ENCODE measurements around the gene QKI.

Gene QKI

GRCh38 chr6:163390770-163391169, 23.7 kb upstream of the QKI start:
- TF ChIP-seq USF1 (IDR thresholded peaks at IDR 0.05): no peak
- TF ChIP-seq NFIC (IDR thresholded peaks at IDR 0.05): no peak
- TF ChIP-seq MAX (IDR thresholded peaks at IDR 0.05): no peak
- TF ChIP-seq EGR1 (IDR thresholded peaks at IDR 0.05): no peak
- TF ChIP-seq, protein P1, sequence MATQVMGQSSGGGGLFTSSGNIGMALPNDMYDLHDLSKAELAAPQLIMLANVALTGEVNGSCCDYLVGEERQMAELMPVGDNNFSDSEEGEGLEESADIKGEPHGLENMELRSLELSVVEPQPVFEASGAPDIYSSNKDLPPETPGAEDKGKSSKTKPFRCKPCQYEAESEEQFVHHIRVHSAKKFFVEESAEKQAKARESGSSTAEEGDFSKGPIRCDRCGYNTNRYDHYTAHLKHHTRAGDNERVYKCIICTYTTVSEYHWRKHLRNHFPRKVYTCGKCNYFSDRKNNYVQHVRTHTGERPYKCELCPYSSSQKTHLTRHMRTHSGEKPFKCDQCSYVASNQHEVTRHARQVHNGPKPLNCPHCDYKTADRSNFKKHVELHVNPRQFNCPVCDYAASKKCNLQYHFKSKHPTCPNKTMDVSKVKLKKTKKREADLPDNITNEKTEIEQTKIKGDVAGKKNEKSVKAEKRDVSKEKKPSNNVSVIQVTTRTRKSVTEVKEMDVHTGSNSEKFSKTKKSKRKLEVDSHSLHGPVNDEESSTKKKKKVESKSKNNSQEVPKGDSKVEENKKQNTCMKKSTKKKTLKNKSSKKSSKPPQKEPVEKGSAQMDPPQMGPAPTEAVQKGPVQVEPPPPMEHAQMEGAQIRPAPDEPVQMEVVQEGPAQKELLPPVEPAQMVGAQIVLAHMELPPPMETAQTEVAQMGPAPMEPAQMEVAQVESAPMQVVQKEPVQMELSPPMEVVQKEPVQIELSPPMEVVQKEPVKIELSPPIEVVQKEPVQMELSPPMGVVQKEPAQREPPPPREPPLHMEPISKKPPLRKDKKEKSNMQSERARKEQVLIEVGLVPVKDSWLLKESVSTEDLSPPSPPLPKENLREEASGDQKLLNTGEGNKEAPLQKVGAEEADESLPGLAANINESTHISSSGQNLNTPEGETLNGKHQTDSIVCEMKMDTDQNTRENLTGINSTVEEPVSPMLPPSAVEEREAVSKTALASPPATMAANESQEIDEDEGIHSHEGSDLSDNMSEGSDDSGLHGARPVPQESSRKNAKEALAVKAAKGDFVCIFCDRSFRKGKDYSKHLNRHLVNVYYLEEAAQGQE (IDR thresholded peaks at IDR 0.05; ENCODE audit: low read depth): no peak
- no peak for TF ChIP-seq RAD21 (IDR thresholded peaks at IDR 0.05; ENCODE audit: low read depth)
- no peak for TF ChIP-seq CEBPB (IDR thresholded peaks at IDR 0.05)
- TF ChIP-seq TEAD4 (IDR thresholded peaks at IDR 0.05): no peak
- no peak for TF ChIP-seq TAF1 (IDR thresholded peaks at IDR 0.05; ENCODE audit: low read depth)
- TF ChIP-seq ZBTB7A (IDR thresholded peaks at IDR 0.05; ENCODE audit: low read depth): no peak
- TF ChIP-seq YY1 (IDR thresholded peaks at IDR 0.05; ENCODE audit: low read depth): no peak
- no peak for TF ChIP-seq TCF12 (IDR thresholded peaks at IDR 0.05; ENCODE audit: low read depth)
- no peak for TF ChIP-seq EP300 (IDR thresholded peaks at IDR 0.05; ENCODE audit: borderline replicate concordance)
- no peak for TF ChIP-seq CREB1 (IDR thresholded peaks at IDR 0.05; ENCODE audit: low read depth)
- TF ChIP-seq FOXM1 (IDR thresholded peaks at IDR 0.05; ENCODE audit: borderline replicate concordance, low read depth): no peak

DNA sequence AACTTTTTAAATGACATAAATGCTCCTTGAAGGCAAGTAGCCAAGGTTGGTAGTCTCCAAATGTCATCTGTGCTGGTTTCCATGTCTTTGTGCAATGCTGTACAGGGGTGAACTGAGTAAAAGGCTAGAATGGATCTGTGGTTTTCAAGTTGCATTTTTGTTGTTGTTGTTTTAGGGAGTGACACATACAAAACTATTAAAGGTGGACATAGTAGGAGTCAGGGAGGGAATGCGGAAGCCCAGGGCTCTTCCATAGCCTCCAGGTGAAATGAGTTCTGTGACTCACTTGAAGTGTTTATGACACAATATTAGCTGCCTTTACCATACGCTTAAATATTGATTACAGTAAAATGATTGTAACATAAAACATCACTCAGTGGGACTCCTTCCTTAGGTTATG, 22.5 kb upstream of the QKI start:
- no peak for TF ChIP-seq ZBTB7A (IDR thresholded peaks at IDR 0.05; ENCODE audit: low read depth)
- no peak for TF ChIP-seq TCF12 (IDR thresholded peaks at IDR 0.05; ENCODE audit: low read depth)
- TF ChIP-seq NFIC (IDR thresholded peaks at IDR 0.05): no peak
- no peak for TF ChIP-seq MAX (IDR thresholded peaks at IDR 0.05)
- TF ChIP-seq FOXM1 (IDR thresholded peaks at IDR 0.05; ENCODE audit: borderline replicate concordance, low read depth): no peak
- no peak for TF ChIP-seq YY1 (IDR thresholded peaks at IDR 0.05; ENCODE audit: low read depth)
- no peak for TF ChIP-seq USF1 (IDR thresholded peaks at IDR 0.05)
- TF ChIP-seq RAD21 (IDR thresholded peaks at IDR 0.05; ENCODE audit: low read depth): no peak
- TF ChIP-seq, protein P1 (IDR thresholded peaks at IDR 0.05; ENCODE audit: low read depth): no peak
- no peak for TF ChIP-seq EP300 (IDR thresholded peaks at IDR 0.05; ENCODE audit: borderline replicate concordance)
- TF ChIP-seq CEBPB (IDR thresholded peaks at IDR 0.05): no peak
- no peak for TF ChIP-seq TEAD4 (IDR thresholded peaks at IDR 0.05)
- TF ChIP-seq CREB1 (IDR thresholded peaks at IDR 0.05; ENCODE audit: low read depth): no peak
- TF ChIP-seq TAF1 (IDR thresholded peaks at IDR 0.05; ENCODE audit: low read depth): no peak
- no peak for TF ChIP-seq EGR1 (IDR thresholded peaks at IDR 0.05)

- TF ChIP-seq EP300 (IDR thresholded peaks at IDR 0.05; ENCODE audit: borderline replicate concordance): no peak
- no peak for TF ChIP-seq USF1 (IDR thresholded peaks at IDR 0.05)
- no peak for TF ChIP-seq YY1 (IDR thresholded peaks at IDR 0.05; ENCODE audit: low read depth)
- TF ChIP-seq MAX (IDR thresholded peaks at IDR 0.05): no peak
- no peak for TF ChIP-seq RAD21 (IDR thresholded peaks at IDR 0.05; ENCODE audit: low read depth)
- no peak for TF ChIP-seq ZBTB7A (IDR thresholded peaks at IDR 0.05; ENCODE audit: low read depth)
- no peak for TF ChIP-seq FOXM1 (IDR thresholded peaks at IDR 0.05; ENCODE audit: borderline replicate concordance, low read depth)
- TF ChIP-seq CEBPB (IDR thresholded peaks at IDR 0.05): no peak
- TF ChIP-seq EGR1 (IDR thresholded peaks at IDR 0.05): no peak
Observed at GRCh38 chr6:163392533-163392932, 22.0 kb upstream of the QKI start.

DNA sequence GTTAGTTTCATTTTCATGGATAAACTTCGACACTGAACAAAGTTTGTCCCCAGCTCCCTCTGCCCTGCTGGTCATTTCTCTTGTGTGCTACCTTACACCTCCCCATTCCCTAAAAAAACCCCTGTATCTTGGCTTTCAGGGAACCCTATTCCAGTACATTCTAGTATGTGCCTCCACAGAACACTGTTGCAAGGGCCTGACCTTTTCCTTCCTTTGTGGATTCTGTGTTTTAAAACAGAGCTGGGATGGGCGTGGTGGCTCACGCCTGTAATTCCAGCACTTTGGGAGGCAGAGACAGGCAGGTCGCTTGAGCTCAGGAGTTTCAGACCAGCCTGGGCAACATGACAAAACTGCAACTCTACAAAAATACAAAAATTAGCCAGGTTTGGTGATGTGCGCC, 20.6 kb upstream of the QKI start:
- TF ChIP-seq EP300 (IDR thresholded peaks at IDR 0.05; ENCODE audit: borderline replicate concordance) (no peak), RAD21 (IDR thresholded peaks at IDR 0.05; ENCODE audit: low read depth) (no peak), CREB1 (IDR thresholded peaks at IDR 0.05; ENCODE audit: low read depth) (no peak)
- TF ChIP-seq, protein P1 (IDR thresholded peaks at IDR 0.05; ENCODE audit: low read depth): no peak
